Fibroblast of skin of left biceps (primary cell): ENCODE results near the gene PKNOX2.
A peak's percentile ranks its signal among the peaks of the same experiment; 100 is the strongest.

Experiments
- DNase-seq, 2 experiments: peaks; one replicate each; pipeline ENCODE4 v3.0.0-alpha.2; 2013; ENCODE audit warnings: low read depth in 2 of 2

Gene PKNOX2

DNA sequence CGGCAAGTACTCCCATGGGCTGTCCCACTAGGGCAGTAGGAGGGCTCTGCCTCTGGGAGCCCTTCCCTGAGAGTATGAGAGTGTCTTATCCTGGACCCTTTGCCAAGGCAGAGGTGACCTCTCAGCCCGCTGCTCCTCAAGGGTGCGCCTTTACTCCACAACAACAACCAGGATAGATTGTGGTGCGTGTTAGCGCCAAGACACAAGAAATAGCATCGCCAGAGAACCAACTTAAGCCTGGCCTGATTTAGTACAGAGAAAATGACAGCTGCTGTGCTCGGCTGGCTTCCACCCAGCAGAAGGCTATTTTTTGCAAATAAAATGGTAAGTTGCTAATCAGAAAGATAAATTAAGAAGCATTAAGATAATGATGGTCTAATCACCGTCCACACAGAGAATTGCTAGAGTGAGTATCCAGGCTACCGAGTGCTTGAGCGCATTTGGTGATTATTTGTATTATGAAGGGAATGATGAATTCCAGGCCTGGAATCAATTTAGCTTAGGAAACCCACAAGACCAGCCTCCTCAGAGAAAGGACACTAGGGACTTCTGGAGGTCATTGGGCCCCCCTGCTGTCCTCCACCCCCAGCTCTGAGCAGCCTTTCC lies 119.8 kb downstream of the PKNOX2 start:
- DNase-seq = no peak

DNA sequence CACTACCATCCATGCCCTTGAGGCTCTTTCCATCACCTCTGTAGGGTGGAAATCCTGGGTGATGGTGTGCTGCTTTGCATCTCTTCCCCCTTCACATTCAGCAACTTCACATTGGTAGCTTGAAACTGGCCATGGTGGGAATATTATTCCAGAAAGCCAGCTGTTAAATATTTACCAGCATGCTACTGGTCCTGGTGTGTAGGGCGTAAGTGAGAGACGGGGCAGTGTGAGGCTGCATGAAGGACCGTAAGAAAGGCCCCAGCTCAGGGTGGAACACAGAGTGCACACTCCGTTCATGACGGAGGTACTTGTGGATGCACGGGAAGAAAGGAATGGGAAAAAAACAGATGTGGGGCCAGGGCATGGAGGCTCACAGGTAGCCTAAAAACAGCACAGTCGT lies 121.3 kb downstream of the PKNOX2 start:
- no peak for DNase-seq

DNA sequence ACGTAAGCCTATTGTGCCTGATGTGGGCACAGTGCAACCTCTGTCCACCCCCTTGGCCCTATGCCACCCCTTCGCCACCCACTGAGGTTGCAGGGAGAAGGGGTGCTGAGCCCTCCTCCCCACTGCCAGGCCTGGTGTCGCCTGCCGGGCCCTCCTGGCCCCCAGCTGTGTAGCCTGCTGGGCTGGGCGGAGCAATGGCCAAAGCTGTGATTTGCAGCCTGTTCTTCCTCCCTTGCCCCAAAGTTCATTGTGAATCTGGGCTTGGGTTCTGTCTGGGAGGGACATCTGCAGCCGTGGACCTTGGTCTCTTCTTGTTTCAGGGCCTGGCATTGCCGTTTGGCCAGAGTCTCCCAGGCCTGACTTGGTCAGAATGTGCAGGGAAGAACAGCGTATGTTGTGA lies 121.9 kb downstream of the PKNOX2 start:
- no peak for DNase-seq

DNA sequence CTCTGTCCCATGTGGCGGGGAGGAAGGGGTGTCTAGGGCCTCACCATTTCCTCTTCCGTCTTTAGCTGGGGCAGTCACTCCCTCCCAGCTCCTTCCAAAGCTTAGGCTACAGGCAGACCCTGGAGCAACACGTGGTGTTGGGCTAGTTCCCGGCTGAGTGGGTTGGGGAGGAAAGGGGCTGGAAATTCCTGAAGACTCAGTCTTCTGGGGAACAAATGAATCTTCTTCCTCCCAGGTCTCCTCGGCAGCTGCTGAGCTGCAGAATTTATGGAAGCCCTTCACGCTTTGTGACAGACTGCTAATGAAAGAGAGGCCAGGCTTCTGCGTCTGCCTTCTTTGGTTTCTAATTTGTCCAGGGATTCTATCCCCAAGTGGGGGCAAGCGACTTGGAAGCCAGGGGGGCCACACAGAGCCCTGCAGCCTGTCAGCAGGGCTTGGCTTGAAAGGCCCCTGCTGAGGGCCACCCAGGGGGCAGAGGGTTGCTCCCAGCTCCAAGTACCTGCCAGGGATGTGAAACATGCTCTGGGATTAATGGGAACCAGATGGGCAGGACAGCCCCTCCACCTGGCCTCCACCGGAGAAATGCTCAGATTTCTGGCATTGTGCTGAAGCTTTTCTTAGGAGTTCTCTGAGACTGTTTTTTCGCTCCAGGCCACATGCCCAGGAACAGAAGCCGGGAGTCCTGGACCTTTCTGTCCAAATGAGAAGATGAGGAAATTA lies 123.1 kb downstream of the PKNOX2 start:
- peak in 1 of 2 experiments; percentile 35 for DNase-seq

DNA sequence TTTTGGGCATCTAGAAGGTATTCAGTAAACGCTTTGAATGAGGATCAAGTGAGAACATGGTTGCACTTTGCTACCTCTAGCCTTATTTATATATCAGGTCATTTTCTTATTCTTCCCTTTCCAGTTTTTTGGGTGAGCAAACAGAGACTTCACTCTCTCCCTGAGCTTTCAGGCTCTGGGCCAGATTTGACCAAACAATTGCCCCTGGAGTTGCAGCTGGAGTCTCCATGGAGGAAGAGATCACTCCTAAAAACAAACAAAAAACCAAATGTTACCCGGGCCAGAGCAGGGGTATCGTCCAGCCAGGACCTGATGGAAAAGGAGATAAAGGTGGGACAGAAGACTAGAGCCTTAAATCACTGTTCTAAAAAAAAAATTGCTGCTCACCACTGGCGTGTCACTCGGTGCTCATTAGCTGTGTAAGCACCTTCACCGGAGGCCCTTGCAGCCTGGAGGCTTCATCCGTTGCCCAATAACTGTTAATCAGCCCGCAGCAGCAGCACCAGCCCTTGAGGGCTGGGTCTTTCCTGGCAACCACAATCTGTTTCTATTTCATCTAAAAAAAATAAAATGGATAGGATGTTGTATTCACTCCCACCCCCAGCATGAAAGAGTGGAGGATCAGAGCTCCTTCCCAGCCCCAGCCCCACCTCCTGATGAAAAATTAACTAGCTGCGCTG lies 125.0 kb downstream of the PKNOX2 start:
- no peak for DNase-seq

DNA sequence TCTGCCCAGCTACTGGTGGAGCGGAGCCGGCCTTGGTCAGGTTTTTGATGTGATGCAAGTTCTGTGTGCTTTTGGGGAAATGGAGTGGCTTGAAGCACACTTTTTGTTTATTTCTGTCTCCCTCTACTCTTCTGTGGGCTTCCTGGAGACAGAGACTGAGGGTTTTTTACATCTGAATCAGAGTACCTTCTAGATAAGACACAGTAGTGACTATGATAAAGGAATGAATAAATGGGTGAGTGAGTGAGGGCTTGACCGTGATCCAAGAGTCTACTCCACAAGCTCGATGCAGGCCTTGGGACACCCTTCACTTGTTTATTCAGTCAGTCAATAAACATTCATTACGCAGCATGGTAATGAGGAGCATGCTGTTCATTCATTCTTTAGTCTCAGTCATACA lies 125.7 kb downstream of the PKNOX2 start:
- DNase-seq = no peak

DNA sequence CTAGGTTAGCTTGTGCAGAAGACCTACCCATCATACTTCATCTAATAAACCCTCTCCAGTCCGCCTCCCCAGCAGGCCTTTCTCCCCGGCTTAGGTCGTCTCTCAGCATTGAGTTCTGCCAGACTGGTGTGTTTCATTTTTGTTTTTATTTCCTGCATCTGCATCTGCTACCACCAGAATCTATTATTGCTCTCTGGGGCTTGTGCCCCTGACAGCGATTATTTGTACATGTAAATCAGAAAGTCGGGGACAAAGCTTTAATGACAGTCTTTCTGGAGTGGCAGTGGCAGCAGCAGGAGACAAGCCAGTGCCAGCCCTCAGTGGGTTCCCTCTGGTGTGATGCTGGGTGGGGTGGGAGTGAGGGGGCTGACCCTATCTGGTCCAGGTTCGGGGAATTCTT lies 127.5 kb downstream of the PKNOX2 start:
- no peak for DNase-seq

DNA sequence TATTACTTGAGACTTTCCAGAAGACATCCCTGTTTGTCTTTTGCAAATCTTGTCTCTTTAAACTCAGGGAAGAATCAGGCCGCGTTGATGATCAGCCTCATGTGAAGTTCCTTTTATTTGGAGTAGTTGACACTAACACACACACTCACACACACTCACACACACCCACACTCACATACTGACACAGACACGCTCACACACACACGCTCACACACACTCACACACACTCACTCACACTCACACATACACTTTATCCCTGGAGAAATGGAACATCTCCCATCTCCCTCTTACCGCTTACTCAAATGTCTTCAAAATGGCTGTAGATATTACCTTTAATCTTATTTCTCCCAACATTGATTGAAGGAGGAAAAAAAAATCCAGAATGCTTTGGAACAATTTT lies 129.0 kb downstream of the PKNOX2 start:
- DNase-seq = no peak

DNA sequence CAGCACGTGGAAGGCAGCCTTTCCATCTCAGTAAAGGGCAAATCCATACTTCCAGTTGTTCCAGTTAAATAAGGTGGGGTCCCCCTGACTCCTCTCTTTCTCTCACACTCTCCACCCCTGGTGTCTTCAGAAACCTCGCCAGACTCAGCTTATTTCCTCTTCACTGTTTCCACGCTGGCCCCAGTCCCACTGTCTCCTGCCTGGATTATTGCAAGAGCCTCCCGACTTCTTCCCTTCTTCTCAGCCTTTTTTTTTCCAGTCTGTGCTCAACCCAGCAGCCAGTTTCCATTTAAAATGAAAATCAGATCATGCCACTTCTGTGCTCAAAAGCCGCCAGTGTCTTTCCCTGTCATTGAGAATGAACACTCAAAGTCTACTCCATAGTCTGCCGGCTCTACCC lies 131.4 kb downstream of the PKNOX2 start:
- no peak for DNase-seq

DNA sequence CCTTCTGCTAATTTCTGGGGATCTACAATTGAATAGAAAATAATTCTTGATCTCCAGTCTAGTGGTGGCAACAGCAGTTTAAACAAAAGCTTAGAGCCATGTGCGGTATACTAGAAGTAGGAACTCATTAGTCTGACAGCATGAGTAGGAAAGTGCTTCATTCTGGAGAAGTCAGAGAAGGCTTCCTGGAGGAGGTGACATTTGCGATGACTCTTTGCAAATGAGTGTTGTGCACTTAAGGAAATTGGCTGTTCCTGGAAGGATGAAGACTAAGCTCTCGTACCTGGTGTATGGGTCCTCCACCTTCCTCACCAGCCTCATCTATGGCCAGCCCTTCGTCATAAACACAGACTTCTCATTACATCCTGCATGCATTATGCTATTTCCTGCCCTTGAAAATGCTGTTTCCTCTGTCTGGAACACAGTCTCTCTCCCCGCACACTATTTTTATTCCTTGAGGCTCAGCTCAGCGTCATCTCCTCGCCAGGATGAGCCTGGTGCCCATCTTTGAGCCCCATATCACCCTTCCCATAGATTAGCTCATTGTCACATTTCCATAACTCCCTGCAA lies 132.9 kb downstream of the PKNOX2 start:
- DNase-seq = no peak

DNA sequence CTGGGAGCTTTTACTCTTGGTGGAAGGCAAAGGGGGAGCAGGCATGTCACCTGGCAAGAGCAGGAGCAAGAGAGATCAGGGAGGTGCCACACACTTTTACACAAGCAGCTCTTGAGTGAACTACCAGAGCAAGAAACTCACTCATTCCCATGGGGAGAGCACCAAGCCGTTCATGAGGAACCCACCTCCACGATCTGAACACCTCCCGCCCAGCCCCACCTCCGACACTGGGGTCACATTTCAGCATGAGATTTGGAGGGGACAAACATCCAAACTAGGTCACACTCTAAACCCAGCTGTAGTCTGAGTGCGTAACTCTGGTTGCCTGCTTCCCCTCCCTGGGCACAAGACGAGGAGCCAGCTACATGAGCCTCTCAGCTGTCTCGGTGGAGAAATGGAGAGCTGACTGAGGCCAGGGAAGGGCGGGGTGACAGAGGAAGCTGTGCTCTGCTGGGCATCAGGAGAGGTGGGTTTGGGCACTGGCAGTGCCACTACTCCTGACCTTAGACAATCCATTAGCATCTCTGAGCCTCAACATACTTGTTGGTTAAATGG lies 134.6 kb downstream of the PKNOX2 start:
- DNase-seq = no peak

DNA sequence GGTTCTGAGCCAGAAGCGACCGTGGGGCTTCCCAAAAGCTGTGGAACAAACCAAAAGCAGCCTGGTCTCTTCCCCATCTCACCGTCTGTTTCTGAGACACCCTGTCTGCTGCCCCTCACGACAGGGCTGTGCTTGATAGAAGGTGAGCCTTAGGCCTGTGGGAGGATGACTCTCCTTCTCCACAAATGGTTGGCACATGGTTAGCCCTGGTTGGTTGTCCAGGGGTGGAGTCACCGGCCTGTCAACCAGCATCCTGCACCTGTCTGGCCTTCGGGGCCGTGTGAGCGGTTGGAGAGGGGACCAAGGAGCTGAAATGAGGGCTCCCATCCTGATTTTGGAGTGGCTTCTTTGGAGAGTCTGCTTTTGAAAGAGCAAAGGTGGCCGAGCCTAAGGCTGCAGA lies 135.3 kb downstream of the PKNOX2 start:
- no peak for DNase-seq

DNA sequence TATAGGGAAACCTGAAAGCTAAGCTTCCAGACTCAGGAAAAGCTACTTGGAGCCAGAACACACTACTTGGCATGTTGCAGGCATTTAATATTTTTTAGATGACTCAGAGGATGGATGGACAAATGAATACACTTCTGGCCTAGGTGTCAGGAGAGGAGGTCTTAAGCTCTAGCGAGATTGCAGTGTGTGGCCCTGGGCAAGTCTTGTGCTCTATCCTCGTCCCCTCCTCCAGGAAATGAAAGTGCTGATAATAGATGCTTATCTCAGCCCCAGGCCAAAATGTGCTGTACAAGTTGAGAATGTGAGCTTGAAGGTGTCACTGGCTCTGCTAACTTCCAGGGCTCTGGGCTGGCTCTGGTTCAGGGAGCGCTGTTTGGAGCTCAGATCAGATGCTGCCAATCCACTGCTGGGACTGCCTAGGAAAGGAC lies 136.3 kb downstream of the PKNOX2 start:
- DNase-seq = peak; percentile 32 to 36

DNA sequence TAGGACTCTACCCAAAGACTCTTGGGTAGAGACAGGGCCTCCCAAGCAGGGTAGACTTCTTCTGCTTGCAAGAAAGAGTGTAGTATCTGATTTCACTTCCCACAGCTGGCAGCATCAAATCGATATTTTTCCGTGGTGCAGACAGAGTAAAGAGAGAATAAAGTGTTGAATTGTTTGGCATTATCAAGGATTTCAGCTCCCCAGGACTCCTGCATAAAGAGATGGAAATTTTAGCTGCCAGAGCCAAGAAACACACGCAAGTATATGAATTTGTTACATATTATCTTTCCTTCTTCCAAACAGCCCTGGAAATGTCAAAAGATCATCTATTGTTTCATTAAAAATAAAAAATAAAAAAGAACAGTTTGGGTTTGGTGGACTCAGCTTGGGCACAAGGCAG lies 136.8 kb downstream of the PKNOX2 start:
- DNase-seq = no peak

DNA sequence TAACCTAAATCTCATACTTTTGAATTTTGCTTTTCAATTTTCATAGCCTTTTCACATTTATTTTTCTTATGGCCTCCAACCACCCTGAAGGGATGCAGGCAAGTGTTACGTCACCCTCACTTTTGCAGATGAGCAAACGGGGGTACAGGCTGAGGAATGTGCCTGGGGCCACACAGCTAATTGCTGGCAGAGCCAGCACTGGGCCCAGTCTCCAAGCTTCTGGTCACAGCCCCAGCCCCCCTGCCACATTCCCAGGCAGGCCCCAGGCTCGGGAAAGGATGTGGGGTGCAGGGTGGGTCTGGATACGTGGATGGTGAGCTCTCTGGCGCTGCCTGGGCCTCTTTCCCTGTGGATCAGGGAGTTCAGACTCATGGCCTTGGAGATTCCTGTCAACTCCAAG lies 138.6 kb downstream of the PKNOX2 start:
- no peak for DNase-seq

DNA sequence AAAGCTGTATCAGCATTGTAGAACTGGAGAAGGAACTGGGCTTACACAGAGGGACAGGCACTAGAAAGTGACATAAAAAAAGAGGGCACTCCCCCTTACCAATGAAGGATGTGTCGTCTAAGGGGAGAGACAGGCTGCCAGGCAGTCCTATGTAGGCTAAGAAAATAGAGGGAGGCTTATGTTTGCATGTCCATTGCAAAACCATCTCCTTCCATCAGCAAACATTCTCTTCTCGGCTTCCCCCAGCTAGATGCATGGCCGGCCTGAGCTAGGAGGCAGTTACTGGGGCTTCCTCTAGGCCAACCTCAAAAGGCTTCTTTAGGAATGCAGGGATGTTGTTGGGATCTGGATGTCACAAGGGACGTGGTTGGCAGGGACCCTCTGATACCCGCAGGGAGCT lies 139.1 kb downstream of the PKNOX2 start:
- DNase-seq = no peak

DNA sequence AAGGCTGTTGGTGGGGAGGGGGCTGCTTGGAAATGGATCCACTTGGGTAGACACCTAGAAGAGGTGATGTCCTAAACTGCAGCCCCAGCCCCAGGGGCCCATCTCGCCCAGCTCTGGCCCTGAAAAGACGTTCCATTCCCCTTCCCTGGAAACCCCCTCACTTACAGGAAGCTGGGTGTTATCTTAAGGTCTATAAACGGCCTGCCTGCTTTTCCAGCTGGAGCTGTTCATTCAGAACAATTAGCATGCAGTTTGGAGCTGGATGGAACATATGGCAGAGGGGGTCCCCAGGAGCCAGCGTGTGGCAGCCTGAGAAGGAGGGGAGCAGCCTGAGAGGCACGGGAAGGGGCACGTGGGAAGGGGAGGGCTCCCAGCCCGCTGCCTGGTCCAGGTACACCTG lies 139.6 kb downstream of the PKNOX2 start:
- DNase-seq = no peak

DNA sequence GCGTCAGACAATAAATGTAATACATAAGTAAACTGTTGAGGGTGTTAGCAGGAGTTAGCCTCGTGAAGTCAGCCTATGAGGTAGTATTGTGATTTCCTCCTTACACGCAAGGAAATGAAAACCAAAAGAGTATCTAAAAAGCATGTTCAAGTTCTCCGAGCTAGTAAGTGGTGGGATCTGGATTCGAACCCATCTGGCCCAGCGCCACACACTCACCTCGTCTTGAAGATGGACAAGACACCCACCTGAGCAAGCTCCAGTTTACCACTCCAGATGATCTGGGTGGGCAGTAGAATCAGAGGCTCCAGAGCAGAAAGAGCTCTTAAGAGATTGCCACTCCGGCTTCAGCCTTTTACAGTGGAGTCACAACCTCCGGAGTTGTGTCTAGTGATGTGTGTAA lies 140.3 kb downstream of the PKNOX2 start:
- DNase-seq = no peak

DNA sequence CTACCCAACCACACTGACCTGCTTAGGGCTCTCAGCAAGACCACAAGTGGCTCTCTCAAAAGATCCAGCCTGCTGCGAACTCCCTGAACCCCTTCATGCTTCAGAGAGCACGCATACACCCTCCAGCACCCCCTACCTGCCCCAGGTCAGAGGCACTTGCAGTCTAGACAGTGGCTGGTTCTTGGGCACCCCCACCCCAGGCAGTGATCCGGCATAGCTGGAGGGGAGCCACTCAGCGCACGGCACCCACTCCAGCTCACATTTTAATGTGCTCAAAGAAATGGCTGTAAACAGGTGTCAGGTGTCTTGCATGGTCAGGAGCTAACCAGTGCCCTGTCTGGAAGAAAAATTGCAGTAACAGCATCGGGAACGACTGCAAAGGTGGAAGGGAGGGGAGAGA lies 140.8 kb downstream of the PKNOX2 start:
- DNase-seq = no peak

DNA sequence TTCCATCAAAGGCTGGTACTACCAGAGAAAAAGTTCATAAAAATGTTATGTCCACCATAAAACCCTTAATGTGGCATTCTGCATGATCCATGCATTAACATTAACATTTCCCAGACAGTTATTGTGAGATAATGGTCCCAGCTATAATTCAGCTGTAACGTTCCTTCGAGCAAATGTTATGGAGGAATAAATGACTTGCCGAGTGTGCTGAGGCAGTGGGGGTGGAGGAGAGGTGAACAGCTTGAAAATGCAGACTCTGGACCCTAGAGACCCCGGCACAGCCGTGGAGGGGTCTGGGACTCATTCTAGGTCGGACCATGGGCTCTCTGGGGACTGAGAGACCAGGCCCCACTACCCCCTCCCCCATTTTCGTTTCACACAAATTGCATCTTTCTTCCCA lies 141.9 kb downstream of the PKNOX2 start:
- no peak for DNase-seq

DNA sequence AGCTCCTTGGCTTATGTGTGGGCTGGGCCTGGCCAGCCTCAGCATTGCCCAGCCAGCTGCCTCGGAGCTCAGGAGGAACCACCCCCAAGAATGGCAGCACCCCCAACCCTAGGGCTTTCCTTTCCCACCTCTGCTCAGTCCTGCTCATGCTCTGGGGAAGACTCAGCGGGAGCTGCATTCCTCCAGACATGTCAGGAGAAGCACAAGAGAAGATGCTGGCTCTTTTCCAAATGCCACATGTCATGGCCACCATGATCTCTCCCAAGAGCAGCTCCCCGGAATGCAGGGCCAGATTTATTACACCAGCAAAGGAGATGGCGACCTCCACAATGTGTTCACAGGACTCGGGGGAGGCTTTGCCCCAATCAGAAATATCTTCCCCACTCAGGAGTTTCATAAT lies 143.7 kb downstream of the PKNOX2 start:
- DNase-seq = no peak

DNA sequence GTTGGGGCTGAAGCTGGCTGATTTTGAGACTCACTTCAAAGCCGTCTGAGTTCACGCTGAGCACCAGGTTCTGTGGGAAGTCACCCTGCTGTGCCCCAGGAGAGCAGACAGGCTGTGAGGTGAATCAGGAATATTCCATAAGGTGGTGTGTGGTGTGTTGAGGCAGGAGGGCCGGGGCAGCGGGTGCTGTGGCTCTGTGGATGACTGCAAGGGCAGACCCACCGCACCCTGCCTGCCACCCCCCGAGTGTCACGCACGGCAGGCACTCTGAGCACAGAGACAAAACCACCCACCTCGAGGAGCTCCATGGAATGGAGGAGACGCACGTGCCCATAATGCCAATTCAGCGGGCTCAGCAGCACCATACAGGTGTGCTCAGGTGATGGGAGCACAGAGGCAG lies 147.8 kb downstream of the PKNOX2 start:
- no peak for DNase-seq

DNA sequence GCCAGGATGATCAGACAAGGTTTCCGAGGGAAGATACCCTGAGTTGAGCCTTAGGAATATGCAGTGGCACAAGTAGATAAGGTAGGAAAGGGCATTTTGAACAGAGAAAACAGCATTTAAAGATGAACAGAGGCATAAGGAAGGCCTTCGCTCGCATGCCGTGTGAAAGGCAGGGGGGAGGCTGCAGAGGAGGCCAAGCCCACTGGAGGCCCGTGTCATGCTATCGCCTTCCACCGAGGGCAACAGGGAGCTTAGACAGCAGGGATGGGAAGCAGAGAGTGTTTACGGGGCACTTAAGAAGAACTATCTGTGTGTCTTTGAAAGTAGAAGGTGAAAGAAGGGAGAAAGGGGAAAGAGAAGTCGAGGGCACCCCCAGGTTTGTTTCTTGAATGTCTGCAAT lies 148.3 kb downstream of the PKNOX2 start:
- no peak for DNase-seq
